ENCODE measurements around the gene PEPD.

PEPD gene

GRCh38 chr19:33436360-33437345 is 84.9 kb downstream of the PEPD start:
- DNase-seq, result no peak

- no peak for DNase-seq
Observed at GRCh38 chr19:33435706-33436359, 85.8 kb downstream of the PEPD start.

- DNase-seq, result peak; percentile 8
Observed at GRCh38 chr19:33434886-33435705, 86.5 kb downstream of the PEPD start.

- no peak for DNase-seq
Observed at GRCh38 chr19:33434069-33434885, 87.3 kb downstream of the PEPD start.

GRCh38 chr19:33432446-33433170 is 89.0 kb downstream of the PEPD start:
- no peak for DNase-seq

GRCh38 chr19:33432015-33432414 is 89.6 kb downstream of the PEPD start:
- no peak for DNase-seq

- DNase-seq, result peak; percentile 45
Observed at GRCh38 chr19:33430674-33431277, 90.8 kb downstream of the PEPD start.

GRCh38 chr19:33429891-33430673 is 91.5 kb downstream of the PEPD start:
- no peak for DNase-seq

GRCh38 chr19:33428627-33429125 is 92.9 kb downstream of the PEPD start:
- no peak for DNase-seq

GRCh38 chr19:33427801-33428626 is 93.6 kb downstream of the PEPD start:
- no peak for DNase-seq

- DNase-seq, result no peak
Observed at GRCh38 chr19:33426621-33427361, 94.8 kb downstream of the PEPD start.

- no peak for DNase-seq
Observed at GRCh38 chr19:33424181-33424580, 97.4 kb downstream of the PEPD start.

- DNase-seq, result no peak
Observed at GRCh38 chr19:33422369-33423180, 99.0 kb downstream of the PEPD start.

GRCh38 chr19:33421368-33421767 is 100.2 kb downstream of the PEPD start:
- no peak for DNase-seq

- DNase-seq, result no peak
Observed at GRCh38 chr19:33420821-33421220, 100.8 kb downstream of the PEPD start.

- DNase-seq, result no peak
Observed at GRCh38 chr19:33419788-33420130, 101.8 kb downstream of the PEPD start.

All from HCEC 1CT (cell line).